ENCODE results near the gene UGT1A10.

UGT1A10 gene

DNA sequence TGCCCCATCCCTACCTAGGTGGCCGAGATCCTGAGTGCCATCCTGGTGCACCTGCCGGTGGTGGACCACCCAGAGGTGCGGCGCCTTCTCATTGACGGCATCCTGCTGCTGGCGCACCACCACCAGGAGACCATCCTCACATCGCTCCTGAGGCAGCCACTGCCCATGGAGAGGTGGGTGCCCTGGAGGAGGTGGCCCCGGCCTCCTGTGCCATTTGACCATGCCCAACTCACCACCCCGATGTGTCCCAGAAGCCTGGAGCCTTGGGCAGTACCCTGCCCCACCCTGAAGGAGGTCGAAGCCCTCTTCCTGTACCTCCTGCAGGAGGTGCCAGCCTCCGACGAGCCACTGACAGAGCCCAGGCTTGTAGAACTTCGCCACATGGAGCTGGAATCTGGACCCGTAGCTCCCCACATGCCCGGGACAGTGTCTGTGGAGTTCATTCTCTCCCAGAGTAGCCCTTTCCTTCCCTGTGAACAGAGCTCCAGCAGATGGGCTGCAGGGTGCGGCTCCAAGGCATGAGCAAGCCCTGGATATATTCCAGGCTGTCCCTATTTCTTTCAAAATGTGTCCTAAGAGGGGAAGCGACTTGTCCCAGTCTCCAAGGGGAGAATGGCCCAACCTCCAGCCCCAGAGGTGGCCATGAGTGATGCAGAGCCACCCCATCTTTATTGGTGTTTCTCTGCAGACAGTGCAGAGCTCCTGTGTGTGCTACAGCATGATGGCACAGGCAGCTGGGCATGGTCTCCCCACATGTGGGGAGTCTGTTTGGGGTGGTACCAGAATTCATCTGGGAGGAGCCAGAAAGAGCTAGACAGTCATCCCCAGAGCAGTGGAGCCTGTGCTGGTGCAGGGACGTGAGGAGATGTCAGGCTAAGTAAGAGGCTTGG is 183.9 kb downstream of the UGT1A10 start:
- in situ Hi-C loops (cut with MboI; ENCODE audit: low sequenced_read_pairs) = no loop called here

DNA sequence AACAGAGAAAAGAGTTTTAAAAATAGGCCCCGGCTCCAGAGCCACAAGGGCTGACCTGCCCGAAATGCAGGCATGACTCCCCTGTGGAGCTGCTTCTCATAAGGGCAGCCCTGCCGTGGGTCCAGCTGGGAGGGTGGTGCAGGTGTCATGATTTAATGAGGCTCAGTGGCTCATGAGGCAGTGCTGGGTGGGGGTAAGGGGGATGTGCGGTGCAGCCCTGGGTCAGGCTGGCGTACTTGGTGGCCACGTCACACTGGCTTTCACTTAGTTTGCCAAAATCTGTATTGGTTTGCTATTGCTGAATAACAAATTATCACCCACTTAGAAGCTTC is 184.5 kb downstream of the UGT1A10 start:
- in situ Hi-C loops (cut with MboI; ENCODE audit: low sequenced_read_pairs) = no loop called here

- in situ Hi-C loops (cut with MboI; ENCODE audit: low sequenced_read_pairs) = no loop called here
Observed at GRCh38 chr2:233821196-233821595, 184.9 kb downstream of the UGT1A10 start.

GRCh38 chr2:233821709-233822100 is 185.5 kb downstream of the UGT1A10 start:
- in situ Hi-C loops (cut with MboI; ENCODE audit: low sequenced_read_pairs) = no loop called here

GRCh38 chr2:233822101-233822771 is 186.0 kb downstream of the UGT1A10 start:
- in situ Hi-C loops (cut with MboI; ENCODE audit: low sequenced_read_pairs) = no loop called here

Measured in hTERT RPE-1 (cell line).